Measurements from ENCODE around the gene SLC25A45.

SLC25A45 gene

DNA sequence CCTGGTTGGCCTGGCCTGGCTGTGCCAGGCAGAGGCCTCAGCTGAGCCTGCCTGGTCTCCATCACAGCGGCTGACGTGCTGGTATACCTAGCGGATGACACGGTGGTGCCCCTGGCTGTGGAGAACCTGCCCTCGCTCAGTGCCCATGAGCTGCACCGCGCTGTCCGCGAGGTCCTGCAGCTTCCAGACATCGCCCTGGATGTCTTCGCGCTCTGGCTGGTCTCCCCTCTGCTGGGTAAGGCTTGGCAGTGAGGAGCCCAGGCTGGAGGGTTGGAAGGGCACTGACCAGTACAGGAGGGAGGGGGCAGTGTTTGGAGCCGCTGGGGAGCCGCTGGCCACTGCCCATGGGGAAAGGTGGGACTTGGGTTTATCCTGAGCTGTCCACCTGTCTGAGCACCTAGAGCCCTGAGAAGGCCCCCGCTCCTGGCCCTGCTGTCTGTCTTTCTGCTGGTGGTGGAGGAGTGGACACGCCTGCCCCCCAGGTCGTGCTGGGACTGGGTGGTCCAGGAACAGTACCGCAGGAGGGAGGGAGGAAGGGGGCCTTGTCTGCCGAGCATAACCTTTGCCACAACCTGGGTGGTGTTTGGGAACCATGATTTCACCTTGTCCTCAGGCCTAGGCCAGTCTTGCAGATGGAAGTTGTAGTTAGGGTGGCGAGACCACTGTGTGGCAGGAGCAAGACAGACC, 7.0 kb upstream of the SLC25A45 start:
- DNase-seq (ENCODE audit: low read depth in 2 of 3, low spot score in 1 of 3), result no peak

DNA sequence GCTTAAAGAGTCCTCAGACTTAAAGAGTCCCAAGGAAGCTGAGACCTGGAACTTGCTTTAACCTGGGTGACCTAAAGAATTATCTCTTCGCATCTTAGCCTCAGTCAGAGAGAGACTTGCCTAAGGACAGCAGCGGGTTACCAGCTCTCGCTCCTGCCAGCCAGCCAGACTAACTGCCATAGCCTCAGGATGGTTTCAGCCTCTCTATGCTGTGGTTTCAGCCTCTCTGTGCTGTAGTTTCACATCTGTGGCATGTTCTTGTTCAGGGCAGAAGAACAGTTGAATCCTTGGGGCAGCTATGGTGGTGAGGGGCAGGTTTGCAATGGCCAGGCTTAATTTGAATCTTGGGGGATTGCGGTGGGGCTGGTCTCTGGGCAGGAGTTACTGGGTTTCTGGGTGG, 6.3 kb upstream of the SLC25A45 start:
- no peak for DNase-seq (ENCODE audit: low read depth in 2 of 3, low spot score in 1 of 3)

DNA sequence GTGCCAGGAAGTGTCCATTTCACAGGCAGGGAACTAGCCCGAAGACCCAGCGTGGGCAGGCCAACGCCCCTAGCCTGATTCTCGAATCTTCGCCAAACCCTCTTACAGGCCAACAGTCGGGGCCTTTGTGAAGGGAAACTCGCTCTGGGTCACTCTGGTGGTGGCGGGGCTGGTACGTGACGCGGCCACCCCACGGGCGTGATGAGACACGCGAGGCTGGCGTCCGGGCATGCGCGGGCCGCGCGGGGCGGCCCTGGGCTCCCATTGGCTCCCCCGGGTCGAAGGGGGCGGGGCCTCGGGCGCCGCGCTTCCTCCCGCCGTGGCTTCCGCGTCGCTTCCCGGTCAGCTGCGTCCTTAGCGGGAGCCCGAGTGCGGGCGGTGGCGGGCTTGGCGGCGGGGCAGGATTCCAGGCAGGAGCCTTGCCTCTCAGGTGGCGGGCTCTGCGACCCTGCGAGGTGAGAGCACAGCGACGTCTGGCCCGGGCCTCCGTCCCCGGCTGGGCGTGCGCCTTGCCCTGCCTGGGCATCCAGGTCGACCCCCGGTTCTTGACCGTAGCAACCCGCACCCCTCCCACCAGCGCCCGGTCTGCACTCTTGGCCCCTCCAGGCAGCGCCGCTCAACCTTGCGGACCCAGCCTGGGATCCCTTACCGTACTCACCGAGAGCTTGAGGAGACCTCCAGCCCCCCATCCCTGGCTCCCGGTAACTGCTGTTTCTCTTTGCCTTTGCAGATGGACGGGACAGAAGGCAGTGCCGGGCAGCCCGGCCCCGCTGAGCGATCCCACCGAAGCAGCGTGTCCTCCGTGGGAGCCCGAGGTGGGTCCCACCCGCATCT, 4.1 kb upstream of the SLC25A45 start, which contains the start of gene FRMD8:
Gene FRMD8 (plus strand): TSS at position 331 of the 834 bp plus-strand sequence. CDS start 400 bp downstream, at position 731.
- peak; percentile 61 to 81 (median 72) for DNase-seq (ENCODE audit: low read depth in 2 of 3, low spot score in 1 of 3)

DNA sequence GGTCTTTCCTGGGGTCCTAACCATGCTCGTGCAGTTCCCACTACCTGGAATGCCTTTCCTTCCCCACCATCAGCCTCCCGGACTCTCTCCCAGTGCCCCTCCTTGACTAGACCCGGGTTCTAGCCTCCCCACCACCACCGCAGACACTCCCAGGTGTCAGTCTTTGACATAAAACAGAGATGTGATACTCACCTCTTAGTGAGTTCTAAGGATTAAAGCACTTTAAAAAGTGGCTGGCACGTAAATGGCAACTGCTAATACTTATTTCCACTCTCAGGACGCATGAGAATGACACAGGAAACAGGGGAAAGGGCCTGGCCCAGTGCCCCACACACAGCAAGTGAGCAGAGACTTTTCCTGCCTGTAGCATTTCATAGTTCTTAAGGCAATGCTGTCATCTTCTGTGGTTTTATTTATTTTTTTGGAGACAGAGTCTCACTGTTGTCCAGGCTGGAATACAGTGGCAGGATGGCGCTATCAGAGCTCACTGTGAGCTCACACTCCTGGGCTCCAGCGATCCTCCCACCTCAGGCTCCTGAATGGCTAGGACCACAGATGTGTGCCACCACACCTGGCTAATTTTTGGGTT, 1.9 kb upstream of the SLC25A45 start:
- no peak for DNase-seq (ENCODE audit: low read depth in 2 of 3, low spot score in 1 of 3)

DNA sequence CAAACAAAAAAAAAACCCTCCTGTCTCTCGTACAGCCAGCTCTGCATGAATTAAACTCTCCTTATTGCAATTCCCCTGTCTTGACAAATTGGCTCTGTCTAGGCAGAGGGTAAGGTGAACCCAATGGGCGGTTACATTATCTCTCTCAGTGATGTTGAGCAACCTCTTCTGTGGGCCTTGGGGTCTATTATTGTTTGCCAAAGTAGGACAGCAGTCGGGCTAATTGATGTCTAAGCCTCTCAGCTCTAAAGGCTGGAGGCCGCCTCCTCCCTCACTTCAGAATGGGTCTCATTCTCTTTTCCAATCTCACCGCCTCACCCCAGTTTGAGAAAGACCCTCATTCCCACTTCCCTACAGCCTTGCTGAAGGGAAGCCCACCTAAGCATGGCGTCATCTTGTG, 1.3 kb upstream of the SLC25A45 start:
- DNase-seq (ENCODE audit: low read depth in 2 of 3, low spot score in 1 of 3), result no peak

DNA sequence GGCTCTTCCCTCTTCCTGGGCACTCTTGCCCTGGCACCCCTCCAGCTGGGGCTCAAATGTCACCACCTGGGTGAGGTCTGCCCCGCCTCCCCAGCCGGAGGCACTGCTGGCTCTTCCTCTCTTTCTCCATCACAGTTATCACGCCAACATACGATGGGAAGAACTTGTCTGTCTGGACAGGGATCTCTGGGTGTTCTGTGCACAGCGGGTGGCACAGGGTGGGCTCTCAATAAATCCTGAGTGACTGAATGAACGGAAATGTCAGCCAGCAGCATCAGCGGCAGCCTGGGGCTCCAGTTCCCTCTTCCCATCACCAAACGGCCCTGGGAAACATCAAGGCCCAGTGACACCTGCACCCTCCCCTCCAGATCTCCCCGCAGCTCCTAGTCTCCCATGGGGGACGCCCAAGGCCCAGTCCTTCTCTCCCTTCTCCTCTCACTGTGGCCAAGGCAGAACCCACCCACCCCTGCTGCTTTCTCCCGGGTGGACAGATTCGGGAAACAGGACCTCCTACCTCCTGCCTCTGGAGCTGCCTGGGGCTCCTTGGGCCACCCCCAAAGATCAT, 440 bp upstream of the SLC25A45 start:
- DNase-seq (ENCODE audit: low read depth in 2 of 3, low spot score in 1 of 3), result no peak

DNA sequence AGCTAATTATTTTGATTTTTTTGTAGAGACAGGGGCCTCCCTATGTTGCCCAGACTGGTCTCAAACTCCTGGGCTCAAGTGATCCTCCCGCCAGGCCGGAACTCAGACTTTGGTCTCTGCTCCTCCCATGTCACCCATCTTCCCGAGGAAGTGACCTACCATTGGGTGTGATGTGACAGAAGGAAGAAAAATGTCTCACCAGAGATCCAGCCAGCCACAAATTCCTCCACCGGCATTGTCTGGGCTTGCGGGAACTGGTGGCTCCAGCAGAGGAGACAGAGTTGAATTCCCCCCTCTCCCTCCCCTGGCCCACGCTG, 772 bp downstream of the SLC25A45 start:
- DNase-seq (ENCODE audit: low read depth in 2 of 3, low spot score in 1 of 3), result peak in 2 of 3 donors; percentile 22 to 29

DNA sequence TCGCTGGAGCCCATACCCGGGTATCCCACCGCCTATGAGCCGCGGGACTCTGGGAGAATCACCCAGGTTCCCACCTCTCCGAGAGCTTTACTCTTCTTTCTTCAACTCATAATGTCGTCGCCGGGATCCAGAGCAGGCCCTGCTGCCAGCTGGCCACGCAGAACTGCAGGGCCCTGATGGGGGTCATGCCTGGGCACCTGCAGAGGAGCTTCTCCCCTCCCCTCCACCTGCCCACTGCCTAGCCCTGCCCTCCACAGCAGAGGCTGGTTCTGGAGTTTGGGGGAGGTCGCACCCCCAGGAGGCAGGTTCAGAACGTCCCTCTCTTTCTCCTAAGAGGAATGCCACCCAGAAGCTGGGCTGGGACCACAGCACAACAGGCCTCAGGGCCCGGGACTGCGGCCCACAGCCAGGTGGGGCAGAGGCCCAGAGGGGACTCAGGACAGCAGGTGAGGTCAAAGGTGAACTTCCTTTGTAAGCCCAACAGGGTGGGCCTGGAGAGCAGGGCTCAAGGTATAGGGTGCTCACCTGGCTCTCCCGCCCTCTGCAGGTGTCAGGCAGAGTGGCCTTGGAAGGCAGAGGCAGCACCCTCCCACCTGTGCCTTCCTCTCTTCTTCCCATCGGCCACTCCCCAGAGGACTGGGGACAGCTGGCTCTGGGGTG, 1.9 kb downstream of the SLC25A45 start:
- no peak for DNase-seq (ENCODE audit: low read depth in 2 of 3, low spot score in 1 of 3)

DNA sequence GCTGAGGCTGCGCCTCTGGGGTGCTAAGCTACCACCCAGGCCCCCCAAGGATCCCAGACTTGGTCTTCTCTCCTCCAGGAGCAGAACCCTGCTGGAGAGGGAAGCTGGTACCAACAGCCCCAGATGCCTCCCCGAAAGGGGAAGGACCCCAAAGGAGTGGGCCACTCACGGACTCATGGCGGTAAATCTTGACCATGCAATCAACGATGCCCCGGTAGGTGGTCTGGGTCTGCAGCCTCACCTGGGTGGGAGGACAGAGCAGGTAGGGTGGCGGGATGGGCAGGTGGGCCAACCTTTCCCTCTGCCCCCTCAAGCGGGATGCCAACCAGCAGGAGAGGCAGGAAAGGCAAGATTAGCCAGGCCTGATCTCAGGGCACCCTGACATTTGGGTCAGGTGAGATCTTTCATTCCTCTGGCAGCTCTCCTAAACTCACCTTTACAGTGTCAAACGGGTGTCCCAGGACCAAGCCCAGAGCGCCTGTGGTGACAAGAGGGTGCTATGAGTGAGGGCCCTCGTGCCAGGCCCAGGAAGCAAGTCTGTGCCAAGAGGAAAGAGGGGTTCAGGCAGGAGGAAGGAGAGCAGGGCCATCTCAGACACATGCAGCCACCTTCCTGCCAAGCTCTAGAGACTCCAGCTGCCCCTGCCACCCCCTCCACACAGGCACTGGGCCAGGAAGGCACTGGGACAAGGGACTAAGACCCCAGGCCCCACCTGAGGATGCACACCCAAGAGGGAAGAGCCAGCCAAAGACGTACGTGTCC, 2.6 kb downstream of the SLC25A45 start:
- no peak for DNase-seq (ENCODE audit: low read depth in 2 of 3, low spot score in 1 of 3)

DNA sequence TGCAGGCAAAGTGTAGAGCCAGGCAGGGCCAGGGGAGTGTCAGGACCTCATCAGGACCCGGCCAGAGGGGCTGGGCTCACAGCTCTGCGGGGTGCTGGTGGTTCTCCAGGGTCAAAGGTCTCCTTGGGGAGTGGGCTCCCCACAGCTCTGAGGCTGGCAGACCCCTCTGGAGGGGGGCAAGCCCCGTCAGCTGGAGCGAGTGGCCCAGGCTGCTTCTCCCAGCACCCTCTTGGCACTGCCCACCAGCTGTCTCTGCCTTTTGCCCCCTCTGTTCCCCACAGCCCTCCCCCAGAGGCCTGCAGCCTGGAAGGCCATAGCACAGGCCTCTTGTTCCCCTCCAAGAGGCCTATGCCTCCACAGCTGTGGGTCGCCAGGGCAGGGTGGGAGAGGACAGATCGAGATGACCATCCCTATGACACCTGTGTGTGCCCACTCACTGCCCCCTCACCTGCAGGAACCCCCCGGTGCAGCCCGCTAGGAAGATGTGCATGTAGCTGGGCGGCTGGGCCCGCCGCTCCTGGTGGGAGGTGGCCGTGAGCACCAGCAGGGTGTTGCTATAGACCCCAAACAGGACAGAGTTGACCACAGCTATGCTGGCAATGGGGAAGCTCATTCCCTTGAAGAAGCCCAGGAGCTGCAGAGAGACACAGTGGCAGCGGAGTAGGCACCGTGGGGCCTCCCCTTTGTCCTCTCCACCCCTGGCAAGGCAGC, 3.4 kb downstream of the SLC25A45 start:
- no peak for DNase-seq (ENCODE audit: low read depth in 2 of 3, low spot score in 1 of 3)

DNA sequence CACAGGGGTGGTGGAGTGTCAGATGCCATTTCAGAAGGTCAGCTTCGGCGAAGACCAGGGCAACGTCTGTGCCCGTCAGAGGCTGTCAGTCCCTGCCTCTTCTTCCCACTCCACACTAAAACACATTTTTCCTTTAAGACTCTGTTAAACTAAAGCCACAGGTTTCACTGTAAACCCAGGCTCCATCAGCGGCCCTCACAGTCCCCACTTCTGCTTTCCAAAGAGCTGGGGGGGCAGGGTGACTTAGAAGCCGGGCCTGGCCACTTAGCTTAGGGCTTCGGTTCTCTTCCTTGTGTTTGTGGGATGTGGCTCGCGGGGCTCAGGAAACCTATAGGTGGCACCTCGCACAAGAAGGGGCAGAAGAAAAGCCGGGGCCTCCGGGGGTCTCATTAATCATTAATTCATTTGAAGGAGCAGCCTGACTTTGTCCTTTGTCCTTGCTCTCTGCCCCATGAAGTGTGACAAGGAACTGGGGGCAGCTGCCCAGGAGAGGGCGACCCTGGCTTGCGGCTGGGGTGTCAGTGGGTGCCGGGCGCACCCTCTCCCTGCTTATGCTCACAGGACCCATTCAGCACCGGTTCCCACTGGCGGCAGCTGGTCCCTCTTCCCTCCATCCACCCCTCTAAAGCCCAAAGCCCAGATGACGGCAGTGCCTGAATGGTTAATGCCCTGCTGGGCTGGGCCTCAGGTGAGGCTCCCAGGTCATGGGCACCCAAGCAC, 4.1 kb downstream of the SLC25A45 start:
- DNase-seq (ENCODE audit: low read depth in 2 of 3, low spot score in 1 of 3), result no peak

DNA sequence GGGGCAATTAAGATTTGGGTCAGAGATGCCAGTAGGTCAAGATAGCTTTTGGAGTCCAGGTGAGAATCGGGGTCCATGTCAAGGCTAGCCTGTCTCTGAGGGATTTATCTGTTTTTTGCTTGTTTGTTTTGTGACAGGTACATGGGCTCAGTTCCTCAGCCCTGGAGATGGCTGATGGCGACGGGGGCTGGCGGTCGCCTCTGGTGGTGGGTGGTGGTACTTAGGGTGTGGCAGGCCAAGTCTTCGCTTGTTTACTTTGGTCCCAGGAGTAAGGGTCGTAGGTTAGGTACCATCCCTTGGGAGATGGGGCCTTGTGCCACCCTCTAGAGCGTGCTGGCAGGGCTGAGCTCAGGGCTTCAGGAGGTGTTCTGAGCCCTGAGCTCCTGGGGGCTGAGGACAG, 4.7 kb downstream of the SLC25A45 start:
- no peak for DNase-seq (ENCODE audit: low read depth in 2 of 3, low spot score in 1 of 3)

DNA sequence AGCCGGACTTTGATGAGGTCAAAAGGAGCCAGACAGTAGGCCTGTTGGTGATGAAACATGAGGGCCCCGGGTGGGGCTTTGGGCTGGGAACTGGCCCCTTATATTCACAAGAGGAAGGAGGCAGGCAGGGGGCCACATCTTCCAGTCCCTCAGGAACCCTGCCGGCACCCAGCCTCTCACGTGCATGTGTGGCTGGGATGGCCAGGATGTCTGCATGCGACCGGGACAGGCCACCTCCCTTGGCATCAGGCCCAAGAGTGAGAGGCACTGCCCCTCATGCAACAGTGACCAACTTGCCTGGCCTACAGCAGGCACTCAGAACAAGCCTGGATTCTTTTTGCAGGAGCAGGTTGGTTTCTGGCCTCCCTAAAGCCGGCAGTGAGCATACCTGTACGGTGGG, 5.4 kb downstream of the SLC25A45 start:
- no peak for DNase-seq (ENCODE audit: low read depth in 2 of 3, low spot score in 1 of 3)

DNA sequence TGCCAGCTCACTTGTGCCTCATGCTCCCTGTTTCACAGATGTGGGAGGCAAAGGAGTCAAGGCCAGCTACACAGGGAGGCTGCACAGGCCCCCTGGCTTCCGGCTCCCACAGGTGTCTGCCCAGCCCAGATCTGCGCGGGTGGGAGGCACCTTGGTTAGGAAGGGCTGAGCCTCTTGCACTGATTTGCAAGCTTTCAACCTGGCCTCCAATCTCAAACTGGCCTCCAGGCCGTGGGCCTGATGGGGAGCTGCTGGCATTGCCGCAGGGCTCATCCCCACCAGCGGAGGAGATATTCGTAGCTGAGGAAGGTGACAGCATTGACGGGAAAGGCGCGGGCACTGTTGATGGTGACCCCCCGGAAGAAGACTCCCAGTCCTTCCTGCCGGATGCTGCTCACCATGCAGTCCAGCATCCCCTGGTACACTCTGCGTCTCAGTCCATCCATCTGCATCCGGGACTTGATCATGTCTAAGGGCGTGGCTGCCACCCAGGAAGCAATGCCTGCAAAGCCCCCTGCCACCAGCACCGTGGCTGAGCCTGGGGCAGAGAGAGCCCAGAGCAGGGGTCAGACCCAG, 6.2 kb downstream of the SLC25A45 start:
- no peak for DNase-seq (ENCODE audit: low read depth in 2 of 3, low spot score in 1 of 3)

DNA sequence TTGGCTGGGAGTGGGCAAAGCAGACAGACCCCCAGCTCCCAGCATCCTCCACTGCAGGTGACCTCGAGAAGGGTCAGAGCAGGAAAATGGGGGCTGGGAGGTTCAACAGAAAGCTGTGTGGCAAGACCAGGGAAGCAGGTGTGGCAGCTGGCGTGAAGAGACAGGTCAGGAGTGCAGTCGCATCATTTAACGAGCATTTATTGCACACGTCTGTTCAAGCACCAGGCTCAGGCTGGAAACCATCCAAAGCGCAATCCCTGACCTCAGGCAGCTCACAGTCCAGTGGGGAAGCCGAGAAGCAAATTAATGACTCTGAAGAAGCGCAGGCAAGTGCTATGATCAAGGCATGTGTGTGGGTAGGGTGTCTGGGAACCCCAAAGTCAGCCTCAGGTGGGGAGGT, 7.4 kb downstream of the SLC25A45 start:
- DNase-seq (ENCODE audit: low read depth in 2 of 3, low spot score in 1 of 3), result no peak

DNA sequence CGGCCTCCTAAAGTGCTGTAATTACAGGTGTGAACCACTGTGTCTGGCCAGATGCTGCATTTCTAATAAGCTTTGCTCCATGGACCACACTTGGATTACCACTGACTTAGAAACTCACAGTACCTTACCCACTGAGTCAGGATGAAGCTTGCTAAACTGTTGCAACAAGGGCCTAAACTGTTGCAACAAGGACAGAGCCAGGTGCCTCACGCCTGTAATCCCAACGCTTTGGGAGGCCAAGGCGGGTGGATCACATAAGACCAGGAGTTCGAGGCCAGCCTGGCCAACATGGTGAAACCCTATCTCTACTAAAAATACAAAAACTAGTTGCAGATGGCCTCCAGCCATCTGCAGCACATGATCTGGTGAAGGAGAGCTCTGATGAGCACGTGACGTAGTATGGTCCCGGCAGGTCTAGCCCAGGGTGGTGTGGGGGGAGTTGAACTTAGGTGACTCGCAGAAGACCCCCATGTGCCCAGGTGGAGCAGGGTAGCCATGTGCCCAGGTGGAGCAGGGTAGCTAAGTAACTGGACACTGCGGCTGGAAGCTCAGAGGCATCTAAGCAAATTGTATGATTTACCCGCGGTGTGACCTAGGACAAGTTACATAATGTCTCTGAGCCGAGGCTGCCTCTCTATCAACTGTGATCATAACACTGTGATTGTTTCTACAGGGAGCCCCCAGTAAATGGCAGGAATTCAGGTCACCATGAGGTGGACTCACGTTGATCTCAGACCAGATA, 8.4 kb downstream of the SLC25A45 start:
- DNase-seq (ENCODE audit: low read depth in 2 of 3, low spot score in 1 of 3), result no peak

DNA sequence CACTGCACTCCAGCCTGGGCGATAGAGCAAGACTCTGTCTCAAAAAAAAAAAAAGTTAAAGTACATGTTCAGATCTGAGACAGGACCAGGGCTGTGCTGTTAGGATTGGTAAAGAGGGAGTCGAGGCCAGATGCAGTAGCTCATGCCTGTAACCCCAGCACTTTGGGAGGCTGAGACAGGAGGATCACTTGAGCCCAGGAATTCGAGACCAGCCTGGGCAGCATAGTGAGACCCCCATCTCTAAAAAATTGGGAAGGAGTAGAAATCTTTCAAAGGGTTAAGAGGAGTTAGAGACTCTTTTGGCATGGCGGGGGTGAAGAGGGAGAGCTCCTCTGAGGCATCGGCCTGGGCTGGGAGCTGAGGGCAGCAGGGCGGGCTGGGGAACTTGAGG, 11.8 kb downstream of the SLC25A45 start:
- no peak for DNase-seq (ENCODE audit: low read depth in 2 of 3, low spot score in 1 of 3)

DNA sequence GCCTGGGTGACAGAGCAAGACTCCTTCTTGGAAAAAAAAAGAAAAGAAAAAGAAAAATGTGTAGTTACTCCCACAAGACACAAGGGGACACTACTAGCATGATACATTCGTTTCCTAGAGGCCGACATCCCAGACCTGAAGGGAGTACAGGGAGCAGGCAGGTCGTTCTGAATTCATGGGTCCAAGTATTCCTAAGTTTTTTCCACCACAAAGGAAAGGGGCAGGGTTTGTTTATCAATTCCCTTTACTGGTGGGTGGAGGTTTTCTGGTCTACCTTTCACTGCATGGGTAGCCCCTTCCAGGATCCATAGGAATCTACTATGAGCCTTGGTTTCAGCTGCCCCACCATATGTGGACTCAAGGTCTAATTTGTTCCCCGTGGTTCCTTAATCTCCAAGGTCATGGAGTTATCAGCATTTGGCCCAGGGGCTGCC, 16.1 kb downstream of the SLC25A45 start:
- no peak for DNase-seq (ENCODE audit: low read depth in 2 of 3, low spot score in 1 of 3)
